BJ (cell line): ENCODE results near the gene STAU1. TPM values are rescaled to one million over a fixed set of nuclear protein-coding genes. Genes with fewer than 3 reads are reported as not detected.

Experiments
- CTCF ChIA-PET: fragments of 350-600 bp; formaldehyde crosslinking; extraction: SDS; loops from one replicate; lab custom pipeline; 2021; ENCODE audit warnings: antibody characterized with exemption, inconsistent platforms; lab: Yijun Ruan, JAX
- POLR2A ChIA-PET: fragments of 300-600 bp; sonication (Branson Sonifier 250); formaldehyde crosslinking; extraction: SDS; loops from one replicate; lab custom pipeline; 2021; ENCODE audit warnings: antibody characterized with exemption; lab: Charles Lee
- DNase-seq: peaks from one replicate; pipeline ENCODE4 v3.0.0-alpha.2; 2011; ENCODE audit warnings: low read depth
- H3K27me3 ChIP-seq: 2 replicates; pipeline ENCODE4 v1.6.0; 2011; ENCODE audit warnings: low read length; ENCODE audit not compliant: control insufficient read depth, insufficient read depth
- H3K36me3 ChIP-seq: 2 replicates; pipeline ENCODE4 v1.5.1; 2011; ENCODE audit warnings: low read length; ENCODE audit not compliant: control insufficient read depth, insufficient read depth
- H3K4me3 ChIP-seq: 2 replicates; pipeline ENCODE4 v1.5.1; 2011; ENCODE audit warnings: low read depth, mild to moderate bottlenecking, control low read depth, low read length
- polyA plus RNA-seq: library from polyadenylated mRNA; depleted of rRNA; stranded (reverse); fragments of >200 nt; gene quantifications from 2 replicates; pipeline ENCODE4 v1.2.3, GENCODE V29; 2011; rRNA removed
- TF ChIP-seq, protein P1 (sequence below): IDR thresholded peaks from 2 replicates; pipeline ENCODE4 v1.5.1; 2011; ENCODE audit warnings: low read depth, mild to moderate bottlenecking, control low read depth, inconsistent platforms, low read length, moderate library complexity; ENCODE audit not compliant: insufficient read depth

Gene STAU1
- polyA plus RNA-seq, 1 experiment = 49.3 TPM

DNA sequence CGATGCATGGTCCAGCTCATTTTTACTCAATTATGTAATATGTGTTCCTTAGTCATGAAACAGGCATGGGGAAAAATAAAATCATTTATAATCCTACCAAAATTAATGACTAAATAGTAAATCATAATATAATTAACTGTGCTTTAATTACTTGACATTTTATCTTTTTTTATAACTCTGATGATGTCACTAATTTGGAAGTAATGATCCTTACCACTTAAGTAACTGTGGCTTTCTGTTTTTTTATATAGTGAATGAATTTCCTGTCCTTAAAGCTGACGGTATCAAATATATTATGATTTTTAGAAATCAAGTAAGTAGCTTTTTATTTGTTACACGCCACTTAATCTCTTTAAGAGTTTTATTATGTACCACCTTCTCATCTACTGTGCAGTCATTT is 109.8 kb downstream of the STAU1 start:
- no peaks in the 10 kb centered on the region for H3K27me3 ChIP-seq
- ChIA-PET CTCF (interaction anchor here (1.1 to 1.4 kb wide), 2 partner anchors 15 to 38 kb away, joined by 3 to 6 read pairs; no protein-coding TSS in a partner anchor), POLR2A (no interaction called here)
- H3K36me3 ChIP-seq = peaks cover 1% of the 10 kb centered on the region
- TF ChIP-seq, protein P1, sequence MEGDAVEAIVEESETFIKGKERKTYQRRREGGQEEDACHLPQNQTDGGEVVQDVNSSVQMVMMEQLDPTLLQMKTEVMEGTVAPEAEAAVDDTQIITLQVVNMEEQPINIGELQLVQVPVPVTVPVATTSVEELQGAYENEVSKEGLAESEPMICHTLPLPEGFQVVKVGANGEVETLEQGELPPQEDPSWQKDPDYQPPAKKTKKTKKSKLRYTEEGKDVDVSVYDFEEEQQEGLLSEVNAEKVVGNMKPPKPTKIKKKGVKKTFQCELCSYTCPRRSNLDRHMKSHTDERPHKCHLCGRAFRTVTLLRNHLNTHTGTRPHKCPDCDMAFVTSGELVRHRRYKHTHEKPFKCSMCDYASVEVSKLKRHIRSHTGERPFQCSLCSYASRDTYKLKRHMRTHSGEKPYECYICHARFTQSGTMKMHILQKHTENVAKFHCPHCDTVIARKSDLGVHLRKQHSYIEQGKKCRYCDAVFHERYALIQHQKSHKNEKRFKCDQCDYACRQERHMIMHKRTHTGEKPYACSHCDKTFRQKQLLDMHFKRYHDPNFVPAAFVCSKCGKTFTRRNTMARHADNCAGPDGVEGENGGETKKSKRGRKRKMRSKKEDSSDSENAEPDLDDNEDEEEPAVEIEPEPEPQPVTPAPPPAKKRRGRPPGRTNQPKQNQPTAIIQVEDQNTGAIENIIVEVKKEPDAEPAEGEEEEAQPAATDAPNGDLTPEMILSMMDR = no peak
- no peak overlapping the region for H3K4me3 ChIP-seq
- no peak for DNase-seq

DNA sequence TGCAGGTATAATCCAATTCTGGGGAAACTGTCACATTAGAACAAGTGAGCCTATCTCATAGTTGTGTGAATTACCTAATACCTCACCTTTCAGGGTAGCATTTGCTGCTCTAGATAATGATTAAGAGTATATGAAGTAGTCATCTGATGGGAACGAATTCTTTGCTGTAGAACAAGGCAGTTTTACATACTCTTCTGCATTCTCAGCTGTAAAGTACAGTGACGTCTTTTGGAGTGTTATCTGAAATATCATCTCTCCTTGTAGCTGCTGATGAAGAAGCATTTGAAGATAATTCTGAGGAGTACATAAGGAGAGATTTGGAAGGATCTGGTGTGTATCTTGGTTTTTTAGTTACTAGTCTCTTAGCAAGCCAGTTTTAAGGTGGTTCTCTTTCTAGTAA is 113.6 kb downstream of the STAU1 start:
- TF ChIP-seq, protein P1 = no peak

More for the DNA sequence above, 113.6 kb downstream of the STAU1 start:
- ChIA-PET POLR2A (no interaction called here), CTCF (interaction anchor here (1.5 kb wide), 1 partner anchor 9 kb away, joined by 3 read pairs; no protein-coding TSS in a partner anchor)
- H3K27me3 ChIP-seq = no peaks in the 10 kb centered on the region
- no peak overlapping the region for H3K4me3 ChIP-seq
- H3K36me3 ChIP-seq = peaks cover under 1% of the 10 kb centered on the region
- DNase-seq = no peak

Other genes with a start within 250 kb of the STAU1 start
- gene CSE1L, start 142.0 kb downstream of the STAU1 start, polyA plus RNA-seq = 21.7 and 44.4 TPM in 2 replicates
- gene DDX27, start 31.1 kb upstream of the STAU1 start, polyA plus RNA-seq = 26.3 and 31.9 TPM in 2 replicates
- gene ZNFX1, start 89.7 kb upstream of the STAU1 start, polyA plus RNA-seq = 11.2 and 12.8 TPM in 2 replicates